ENCODE results near the gene TDRD9.

Gene TDRD9

DNA sequence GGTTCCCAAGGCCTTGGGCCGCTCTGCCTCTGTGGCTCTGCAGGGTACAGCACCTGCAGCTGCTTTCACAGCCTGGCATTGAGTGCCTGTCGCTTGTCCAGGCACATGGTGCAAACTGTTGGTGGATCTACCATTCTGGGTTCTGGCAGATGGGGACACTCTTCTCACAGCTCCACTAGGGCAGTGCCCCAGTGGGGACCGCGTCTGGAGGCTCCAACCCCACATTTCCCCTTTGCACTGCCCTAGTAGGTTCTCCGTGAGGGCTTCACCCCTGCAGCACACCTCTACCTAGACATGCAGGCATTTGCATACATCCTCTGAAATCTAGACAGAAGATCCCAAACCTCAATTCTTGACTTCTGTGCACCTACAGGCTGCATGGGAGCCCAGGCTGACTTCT is 138.0 kb downstream of the TDRD9 start:
- Histone ChIP-seq H3K27me3 (ENCODE audit: insufficient read depth, low read depth, severe bottlenecking) (no peaks in the 10 kb centered on the region), H3K4me3 (ENCODE audit: low read depth, low read length) (no peak overlapping the region), H3K27ac (no peak overlapping the region), H3K9me3 (ENCODE audit: severe bottlenecking) (peaks cover 2% of the 10 kb centered on the region), H3K36me3 (no peaks in the 10 kb centered on the region)
- no peak for DNase-seq
- TF ChIP-seq, protein P1, sequence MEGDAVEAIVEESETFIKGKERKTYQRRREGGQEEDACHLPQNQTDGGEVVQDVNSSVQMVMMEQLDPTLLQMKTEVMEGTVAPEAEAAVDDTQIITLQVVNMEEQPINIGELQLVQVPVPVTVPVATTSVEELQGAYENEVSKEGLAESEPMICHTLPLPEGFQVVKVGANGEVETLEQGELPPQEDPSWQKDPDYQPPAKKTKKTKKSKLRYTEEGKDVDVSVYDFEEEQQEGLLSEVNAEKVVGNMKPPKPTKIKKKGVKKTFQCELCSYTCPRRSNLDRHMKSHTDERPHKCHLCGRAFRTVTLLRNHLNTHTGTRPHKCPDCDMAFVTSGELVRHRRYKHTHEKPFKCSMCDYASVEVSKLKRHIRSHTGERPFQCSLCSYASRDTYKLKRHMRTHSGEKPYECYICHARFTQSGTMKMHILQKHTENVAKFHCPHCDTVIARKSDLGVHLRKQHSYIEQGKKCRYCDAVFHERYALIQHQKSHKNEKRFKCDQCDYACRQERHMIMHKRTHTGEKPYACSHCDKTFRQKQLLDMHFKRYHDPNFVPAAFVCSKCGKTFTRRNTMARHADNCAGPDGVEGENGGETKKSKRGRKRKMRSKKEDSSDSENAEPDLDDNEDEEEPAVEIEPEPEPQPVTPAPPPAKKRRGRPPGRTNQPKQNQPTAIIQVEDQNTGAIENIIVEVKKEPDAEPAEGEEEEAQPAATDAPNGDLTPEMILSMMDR (IDR thresholded peaks at IDR 0.05; ENCODE audit: low read depth, low read length), result no peak

DNA sequence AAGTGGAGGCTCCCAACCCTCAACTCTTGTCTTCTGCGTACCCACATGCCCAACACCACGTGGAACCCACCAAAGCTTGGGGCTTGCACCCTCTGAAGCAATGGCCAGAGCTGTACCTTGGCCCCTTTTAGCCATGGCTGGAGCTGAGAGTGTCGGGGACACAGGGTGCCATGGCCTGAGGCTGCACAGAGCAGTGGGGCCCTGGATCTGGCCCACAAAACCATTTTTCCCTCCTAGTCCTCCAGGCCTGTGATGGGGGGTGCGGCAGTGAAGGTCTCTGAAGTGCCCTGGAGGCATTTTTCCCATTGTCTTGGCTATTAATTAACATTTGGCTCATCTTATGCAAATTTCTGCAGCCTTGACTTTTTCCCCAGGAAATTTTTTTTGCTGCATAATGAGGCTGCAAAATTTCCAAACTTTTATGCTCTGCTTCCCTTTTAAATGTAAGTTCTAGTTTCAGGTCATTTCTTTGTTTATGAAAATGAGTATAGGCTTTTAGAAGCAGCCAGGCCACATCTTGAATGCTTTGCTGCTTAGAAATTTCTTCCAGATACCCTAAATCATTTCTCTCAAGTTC is 138.6 kb downstream of the TDRD9 start:
- no peak for DNase-seq
- H3K27ac ChIP-seq, result no peak overlapping the region
- TF ChIP-seq, protein P1 (IDR thresholded peaks at IDR 0.05; ENCODE audit: low read depth, low read length), result no peak
- H3K27me3 ChIP-seq (ENCODE audit: insufficient read depth, low read depth, severe bottlenecking), result no peaks in the 10 kb centered on the region
- H3K9me3 ChIP-seq (ENCODE audit: severe bottlenecking), result peaks cover 2% of the 10 kb centered on the region
- H3K36me3 ChIP-seq, result no peaks in the 10 kb centered on the region
- H3K4me3 ChIP-seq (ENCODE audit: low read depth, low read length), result no peak overlapping the region

DNA sequence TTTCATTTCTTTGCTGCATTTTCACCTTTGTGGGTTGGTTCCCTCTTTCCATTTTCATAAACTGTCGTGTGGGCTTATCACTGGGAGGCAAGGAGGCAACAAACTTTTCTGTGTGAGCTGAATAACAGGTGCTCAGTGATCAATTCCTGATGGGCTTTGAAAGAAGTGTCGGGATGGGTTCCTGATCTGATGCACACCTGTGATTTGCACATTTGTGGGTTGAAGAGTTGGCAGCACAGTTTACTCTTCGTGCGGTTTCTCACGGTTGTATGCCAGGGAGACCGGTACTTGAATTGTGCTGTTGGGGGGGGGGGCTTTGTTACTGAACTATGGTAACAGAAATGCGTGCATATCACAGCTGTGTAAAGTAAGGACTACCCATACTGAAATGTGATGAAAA is 141.3 kb downstream of the TDRD9 start:
- TF ChIP-seq, protein P1 (IDR thresholded peaks at IDR 0.05; ENCODE audit: low read depth, low read length), result no peak
- no peaks in the 10 kb centered on the region for H3K27me3 ChIP-seq (ENCODE audit: insufficient read depth, low read depth, severe bottlenecking)
- no peak overlapping the region for H3K4me3 ChIP-seq (ENCODE audit: low read depth, low read length)
- no peak overlapping the region for H3K27ac ChIP-seq
- no peak for DNase-seq
- H3K36me3 ChIP-seq, result no peaks in the 10 kb centered on the region
- H3K9me3 ChIP-seq (ENCODE audit: severe bottlenecking), result peaks cover 11% of the 10 kb centered on the region

DNA sequence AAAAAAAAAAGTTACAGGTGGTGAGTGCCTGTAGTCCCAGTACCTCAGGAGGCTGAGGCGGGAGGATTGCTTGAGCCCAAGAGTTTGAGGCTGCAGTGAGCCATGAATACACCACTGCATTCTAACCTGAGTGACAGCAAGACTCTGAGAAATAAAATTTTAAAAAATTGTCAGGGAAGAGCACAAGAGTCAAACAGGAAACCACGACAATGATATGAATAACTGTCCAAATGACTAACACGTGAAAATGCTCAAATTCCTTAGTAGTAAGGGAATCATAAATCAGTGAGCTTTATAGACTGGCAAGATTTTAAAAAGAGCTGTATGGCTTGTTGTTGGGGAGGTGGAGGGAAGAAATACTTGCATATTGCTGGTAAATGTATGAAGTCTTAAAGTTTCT is 144.3 kb downstream of the TDRD9 start:
- TF ChIP-seq, protein P1 (IDR thresholded peaks at IDR 0.05; ENCODE audit: low read depth, low read length), result no peak
- H3K27me3 ChIP-seq (ENCODE audit: insufficient read depth, low read depth, severe bottlenecking), result no peaks in the 10 kb centered on the region
- H3K4me3 ChIP-seq (ENCODE audit: low read depth, low read length), result no peak overlapping the region
- no peaks in the 10 kb centered on the region for H3K36me3 ChIP-seq
- H3K9me3 ChIP-seq (ENCODE audit: severe bottlenecking), result peaks cover 11% of the 10 kb centered on the region
- DNase-seq, result no peak
- H3K27ac ChIP-seq, result no peak overlapping the region

DNA sequence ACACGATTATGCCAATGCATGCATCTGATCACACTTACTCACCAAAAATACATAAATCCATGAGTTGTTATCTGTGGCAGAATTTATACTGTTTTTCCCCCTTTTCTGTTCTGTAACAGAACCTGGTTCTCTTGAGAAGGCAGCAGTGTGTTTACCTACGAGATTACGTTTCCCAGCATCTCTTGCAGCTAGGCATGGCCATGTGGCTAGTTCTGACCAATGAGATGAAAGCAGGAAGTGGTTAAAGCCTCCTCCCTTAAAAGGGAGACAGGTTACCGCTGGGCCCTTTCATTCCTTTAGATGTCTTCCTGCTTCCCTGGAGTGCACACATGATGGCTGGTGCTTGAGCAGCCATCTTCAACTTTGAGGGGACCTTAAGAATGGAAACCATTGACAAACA is 145.5 kb downstream of the TDRD9 start:
- H3K27ac ChIP-seq, result no peak overlapping the region
- no peak for DNase-seq
- TF ChIP-seq, protein P1 (IDR thresholded peaks at IDR 0.05; ENCODE audit: low read depth, low read length), result no peak
- H3K36me3 ChIP-seq, result no peaks in the 10 kb centered on the region
- H3K9me3 ChIP-seq (ENCODE audit: severe bottlenecking), result peaks cover 11% of the 10 kb centered on the region
- H3K27me3 ChIP-seq (ENCODE audit: insufficient read depth, low read depth, severe bottlenecking), result no peaks in the 10 kb centered on the region
- no peak overlapping the region for H3K4me3 ChIP-seq (ENCODE audit: low read depth, low read length)

DNA sequence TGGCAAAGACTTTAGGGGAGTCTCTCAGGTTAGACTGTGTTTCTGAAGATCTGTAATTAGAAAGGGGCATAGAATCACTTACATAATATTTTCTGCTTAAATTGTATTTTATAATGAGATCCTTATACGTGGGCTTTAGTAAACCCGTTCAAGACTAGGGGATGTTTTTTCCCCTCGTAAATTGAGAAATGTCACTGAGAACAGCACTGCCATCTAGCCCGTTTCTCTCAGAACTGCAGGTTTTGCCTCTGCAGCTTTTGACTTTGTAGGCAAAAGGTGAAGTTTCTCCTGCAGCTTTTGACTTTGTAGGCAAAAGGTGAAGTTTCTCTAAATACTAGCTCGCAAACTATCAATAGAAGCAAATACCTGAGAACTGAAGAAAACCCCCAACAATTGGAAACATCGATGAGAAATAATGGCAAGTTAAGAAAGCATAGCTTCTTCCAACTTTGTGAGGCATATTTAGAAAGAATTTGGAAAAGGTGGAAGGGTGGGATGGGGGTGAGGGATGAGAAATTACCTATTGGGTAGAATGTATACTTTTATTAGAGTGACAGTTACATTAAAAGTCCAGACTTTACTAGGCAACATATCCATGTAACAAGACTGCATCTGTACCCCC is 147.4 kb downstream of the TDRD9 start:
- H3K27me3 ChIP-seq (ENCODE audit: insufficient read depth, low read depth, severe bottlenecking), result no peaks in the 10 kb centered on the region
- H3K9me3 ChIP-seq (ENCODE audit: severe bottlenecking), result peaks cover 10% of the 10 kb centered on the region
- no peaks in the 10 kb centered on the region for H3K36me3 ChIP-seq
- no peak overlapping the region for H3K4me3 ChIP-seq (ENCODE audit: low read depth, low read length)
- no peak for DNase-seq
- TF ChIP-seq, protein P1 (IDR thresholded peaks at IDR 0.05; ENCODE audit: low read depth, low read length), result peak; percentile 69
- H3K27ac ChIP-seq, result no peak overlapping the region

Data from WERI-Rb-1 (cell line).